GM12873 (cell line): ENCODE data around the gene GCLM.

Experiments used
- TF ChIP-seq, protein P1 (sequence below): IDR thresholded peaks from 2 replicates; pipeline ENCODE4 v1.5.1; 2012; ENCODE audit warnings: low read depth, mild to moderate bottlenecking, moderate library complexity, low read length, control low read depth; ENCODE audit not compliant: insufficient read depth; ENCODE audit errors: missing control alignments

GCLM gene

DNA sequence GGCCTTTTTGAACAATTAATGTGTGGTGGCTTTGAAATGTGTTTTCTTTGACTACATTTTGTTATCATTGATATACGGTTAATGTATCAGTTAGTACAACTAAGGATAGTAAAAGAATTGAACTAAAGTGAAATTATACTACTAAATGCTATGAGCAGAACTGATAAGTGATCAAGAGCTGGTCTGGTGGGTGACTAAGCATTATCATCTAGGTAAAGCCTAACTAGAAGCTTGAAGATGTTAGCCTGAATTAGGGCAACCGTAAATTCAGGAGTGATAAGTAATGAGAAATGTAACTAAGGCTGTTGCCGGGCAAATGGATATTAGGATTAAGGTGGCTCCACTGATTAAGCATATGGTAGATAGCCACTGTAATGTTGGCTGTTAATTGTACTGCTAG, 16.0 kb upstream of the GCLM start:
- TF ChIP-seq, protein P1, sequence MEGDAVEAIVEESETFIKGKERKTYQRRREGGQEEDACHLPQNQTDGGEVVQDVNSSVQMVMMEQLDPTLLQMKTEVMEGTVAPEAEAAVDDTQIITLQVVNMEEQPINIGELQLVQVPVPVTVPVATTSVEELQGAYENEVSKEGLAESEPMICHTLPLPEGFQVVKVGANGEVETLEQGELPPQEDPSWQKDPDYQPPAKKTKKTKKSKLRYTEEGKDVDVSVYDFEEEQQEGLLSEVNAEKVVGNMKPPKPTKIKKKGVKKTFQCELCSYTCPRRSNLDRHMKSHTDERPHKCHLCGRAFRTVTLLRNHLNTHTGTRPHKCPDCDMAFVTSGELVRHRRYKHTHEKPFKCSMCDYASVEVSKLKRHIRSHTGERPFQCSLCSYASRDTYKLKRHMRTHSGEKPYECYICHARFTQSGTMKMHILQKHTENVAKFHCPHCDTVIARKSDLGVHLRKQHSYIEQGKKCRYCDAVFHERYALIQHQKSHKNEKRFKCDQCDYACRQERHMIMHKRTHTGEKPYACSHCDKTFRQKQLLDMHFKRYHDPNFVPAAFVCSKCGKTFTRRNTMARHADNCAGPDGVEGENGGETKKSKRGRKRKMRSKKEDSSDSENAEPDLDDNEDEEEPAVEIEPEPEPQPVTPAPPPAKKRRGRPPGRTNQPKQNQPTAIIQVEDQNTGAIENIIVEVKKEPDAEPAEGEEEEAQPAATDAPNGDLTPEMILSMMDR, result no peak

DNA sequence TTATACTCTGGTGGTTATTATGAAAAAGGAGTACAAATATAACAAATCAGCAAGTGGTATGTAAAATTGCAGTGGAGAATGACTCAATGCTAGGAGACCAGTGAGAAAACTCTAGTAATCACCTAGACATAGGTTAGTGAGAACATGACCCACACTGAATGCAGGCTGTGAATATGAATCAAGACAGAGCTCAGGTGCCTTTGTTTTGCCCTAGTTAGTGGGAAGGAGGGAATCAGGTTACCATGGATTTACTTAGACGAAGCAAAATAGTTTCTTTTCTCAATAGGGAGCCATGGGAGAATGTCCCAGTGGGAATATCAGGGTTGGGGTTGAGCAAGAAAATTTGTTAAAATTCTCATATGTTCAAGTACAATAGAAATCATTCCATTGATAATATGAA, 10.6 kb upstream of the GCLM start:
- TF ChIP-seq, protein P1, result no peak

DNA sequence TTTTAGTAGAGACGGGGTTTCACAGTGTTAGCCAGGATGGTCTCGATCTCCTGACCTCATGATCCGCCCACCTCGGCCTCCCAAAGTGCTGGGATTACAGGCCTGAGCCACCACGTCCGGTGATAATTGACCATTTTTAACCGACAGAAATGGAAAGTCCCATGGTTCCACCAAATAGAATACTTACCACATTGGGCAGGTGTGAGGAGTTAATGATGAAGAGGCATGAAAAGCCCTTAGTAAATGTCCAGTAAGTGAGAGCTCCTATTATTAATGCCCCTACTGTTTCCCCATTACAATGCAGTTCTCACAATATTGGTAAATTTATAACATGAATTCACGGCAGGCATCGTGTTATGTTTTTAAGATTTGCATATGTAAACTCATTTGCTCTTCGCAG, 8.1 kb upstream of the GCLM start:
- TF ChIP-seq, protein P1, result no peak

DNA sequence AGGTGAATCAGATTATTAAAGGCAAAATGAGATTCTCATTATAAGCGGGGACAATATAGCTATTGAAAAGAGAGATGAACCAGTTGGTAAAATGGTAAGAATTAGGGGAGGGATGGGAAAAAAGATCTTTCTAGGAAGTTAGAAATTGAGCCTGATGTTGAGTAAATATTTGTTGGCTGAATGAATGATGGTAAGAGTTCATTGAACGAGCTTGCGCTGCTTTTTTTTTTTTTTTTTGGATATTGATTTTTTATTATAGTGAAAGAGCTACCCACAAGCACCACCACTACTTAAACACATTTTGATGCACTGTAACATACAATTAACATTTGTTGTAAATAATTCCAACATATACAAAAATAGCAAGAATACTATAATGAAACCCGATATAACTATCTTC, 1.1 kb upstream of the GCLM start:
- TF ChIP-seq, protein P1, result no peak

DNA sequence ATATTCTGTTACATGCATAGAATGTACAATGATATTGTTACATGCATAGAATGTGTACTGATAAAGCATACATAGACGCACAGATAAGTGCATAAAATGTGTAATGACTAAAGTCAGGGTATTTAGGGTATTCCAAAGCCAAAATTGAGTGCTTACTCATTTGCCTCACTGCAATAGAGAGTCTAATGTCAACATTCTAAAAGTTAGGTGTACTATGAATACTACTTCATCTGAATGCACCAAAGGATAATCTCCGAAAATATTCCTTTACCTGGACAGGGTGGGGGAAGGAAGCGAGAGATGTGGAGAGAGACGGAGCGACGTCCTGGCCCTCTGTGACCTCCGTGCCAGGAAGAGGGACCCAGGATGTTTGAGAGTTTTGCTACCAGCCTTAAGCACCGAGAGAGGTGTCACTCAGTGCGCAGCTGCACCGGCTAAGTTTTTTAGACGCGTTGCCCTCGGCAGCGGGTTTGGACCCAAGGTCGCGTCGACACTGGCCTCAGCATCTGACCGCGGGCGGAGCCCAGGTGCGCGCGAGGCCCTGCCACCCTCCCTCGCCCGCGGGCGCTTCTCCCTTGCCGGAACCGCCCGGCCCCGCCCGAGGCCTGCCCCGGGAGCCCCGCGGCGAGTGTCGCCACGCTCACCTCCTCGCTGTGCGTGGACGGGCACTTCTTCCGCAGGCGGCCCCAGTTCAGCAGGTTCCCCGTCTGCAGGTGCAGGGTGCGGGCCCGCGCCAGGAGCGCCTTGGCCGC, 660 bp downstream of the GCLM start:
- TF ChIP-seq, protein P1, result no peak

DNA sequence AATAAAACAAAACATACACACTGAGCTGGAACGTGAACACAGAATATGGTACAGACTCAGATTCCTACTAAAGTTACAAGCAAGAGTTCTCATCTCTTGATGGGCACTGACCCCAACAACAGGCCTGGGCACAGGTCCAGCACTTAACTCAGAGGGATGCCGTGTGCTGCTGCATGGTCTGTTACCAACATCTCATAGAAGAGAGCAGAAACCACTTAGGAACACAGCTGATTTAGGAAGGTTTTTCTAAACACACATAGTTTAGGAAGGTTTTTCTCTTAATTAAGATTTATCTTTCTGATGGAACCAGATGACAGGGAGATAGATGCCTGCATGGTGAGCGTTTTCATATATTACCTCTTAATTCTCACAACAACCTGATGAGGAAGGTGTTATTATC, 1.5 kb downstream of the GCLM start:
- TF ChIP-seq, protein P1, result no peak

DNA sequence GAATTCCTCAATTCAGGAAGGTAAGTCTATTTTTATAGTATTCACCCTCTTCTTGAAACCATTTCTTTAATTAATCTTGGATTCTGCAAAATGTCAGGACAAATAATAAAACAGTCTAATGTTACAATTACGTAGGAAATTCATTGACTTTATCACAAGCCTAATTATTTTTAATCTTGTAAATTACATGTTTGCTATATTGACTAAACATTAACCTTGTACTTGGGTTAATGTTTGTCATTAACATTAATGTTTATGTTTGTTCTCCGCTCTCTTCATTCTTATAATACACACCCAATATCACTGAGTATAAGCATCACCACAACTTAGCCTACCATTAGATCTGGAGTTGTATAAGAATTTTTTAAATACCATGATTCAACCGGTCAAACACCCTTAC, 2.8 kb downstream of the GCLM start:
- TF ChIP-seq, protein P1, result no peak
